H9 (cell line): ENCODE measurements around the gene CACNA1H. TPM values are rescaled to one million over a fixed set of nuclear protein-coding genes. Genes with fewer than 3 reads are reported as not detected.
A peak's percentile ranks its signal among the peaks of the same experiment; 100 is the strongest.

Experiments
- DNase-seq: peaks from one replicate; pipeline ENCODE4 v3.0.0-alpha.2; 2017
- H2AFZ ChIP-seq: one replicate; pipeline ENCODE4 v1.6.1; 2013; ENCODE audit warnings: mild to moderate bottlenecking, low read length, control low read depth, moderate library complexity
- H2AK5ac ChIP-seq: 2 replicates; pipeline ENCODE4 v1.6.1; 2013; ENCODE audit warnings: low read length, control low read depth, mixed read lengths; ENCODE audit not compliant: insufficient read length
- H2BK120ac ChIP-seq: one replicate; pipeline ENCODE4 v1.6.1; 2013; ENCODE audit warnings: low read depth, mild to moderate bottlenecking, low read length, control low read depth, inconsistent platforms; ENCODE audit not compliant: poor library complexity, severe bottlenecking
- H2BK12ac ChIP-seq: 2 replicates; pipeline ENCODE4 v1.6.1; 2013; ENCODE audit warnings: low read length, control low read depth, mixed read lengths, low read depth; ENCODE audit not compliant: insufficient read length
- H2BK15ac ChIP-seq: 2 replicates; pipeline ENCODE4 v1.6.1; 2013; ENCODE audit warnings: low read depth, low read length, control low read depth
- H2BK20ac ChIP-seq: one replicate; pipeline ENCODE4 v1.6.1; 2013; ENCODE audit warnings: low read depth, mild to moderate bottlenecking, low read length, control low read depth, inconsistent platforms; ENCODE audit not compliant: poor library complexity, severe bottlenecking
- H2BK5ac ChIP-seq: 2 replicates; pipeline ENCODE4 v1.6.1; 2013; ENCODE audit warnings: low read length, control low read depth, mixed read lengths; ENCODE audit not compliant: insufficient read length
- H3K14ac ChIP-seq: 2 replicates; pipeline ENCODE4 v1.6.1; 2013; ENCODE audit warnings: low read length, control low read depth; ENCODE audit not compliant: insufficient read depth
- H3K18ac ChIP-seq: 2 replicates; pipeline ENCODE4 v1.6.1; 2013; ENCODE audit warnings: low read depth, mild to moderate bottlenecking, mixed read lengths, low read length, control low read depth; ENCODE audit not compliant: insufficient read length
- H3K23ac ChIP-seq: 2 replicates; pipeline ENCODE4 v1.6.1; 2013; ENCODE audit warnings: low read length, control low read depth, mixed read lengths, low read depth; ENCODE audit not compliant: insufficient read length
- H3K23me2 ChIP-seq: 2 replicates; pipeline ENCODE4 v1.6.1; 2013; ENCODE audit warnings: low read depth, mild to moderate bottlenecking, mixed read lengths, low read length, control low read depth; ENCODE audit not compliant: insufficient read length, poor library complexity, severe bottlenecking
- H3K27ac ChIP-seq: 2 replicates; pipeline ENCODE4 v1.5.1; 2013; ENCODE audit warnings: low read length, control low read depth, mixed read lengths, low read depth; ENCODE audit not compliant: insufficient read length
- H3K27me3 ChIP-seq: 2 replicates; pipeline ENCODE4 v1.6.1; 2013; ENCODE audit warnings: low read length, control low read depth, inconsistent platforms; ENCODE audit not compliant: insufficient read depth
- H3K4ac ChIP-seq: 2 replicates; pipeline ENCODE4 v1.6.1; 2013; ENCODE audit warnings: low read depth, mild to moderate bottlenecking, control low read depth, inconsistent platforms, low read length, moderate library complexity
- H3K4me1 ChIP-seq: 2 replicates; pipeline ENCODE4 v1.6.1; 2013; ENCODE audit warnings: low read length, control low read depth, inconsistent platforms; ENCODE audit not compliant: insufficient read depth
- H3K4me2 ChIP-seq: 2 replicates; pipeline ENCODE4 v1.6.1; 2013; ENCODE audit warnings: low read length, control low read depth, mixed read lengths; ENCODE audit not compliant: insufficient read length, insufficient read depth
- H3K56ac ChIP-seq: 2 replicates; pipeline ENCODE4 v1.6.1; 2013; ENCODE audit warnings: low read depth, mild to moderate bottlenecking, mixed read lengths, low read length, control low read depth; ENCODE audit not compliant: insufficient read length
- H3K79me1 ChIP-seq: 2 replicates; pipeline ENCODE4 v1.6.1; 2013; ENCODE audit warnings: low read depth, mild to moderate bottlenecking, moderate library complexity, low read length, control low read depth, inconsistent platforms; ENCODE audit not compliant: insufficient read depth, poor library complexity, severe bottlenecking
- H3K79me2 ChIP-seq: 2 replicates; pipeline ENCODE4 v1.6.1; 2013; ENCODE audit warnings: low read length, control low read depth, inconsistent platforms; ENCODE audit not compliant: insufficient read depth
- H3K9ac ChIP-seq: 2 replicates; pipeline ENCODE4 v1.6.1; 2013; ENCODE audit warnings: low read length, control low read depth, mixed read lengths; ENCODE audit not compliant: insufficient read length; ENCODE audit errors: extremely low read depth
- H3K9me3 ChIP-seq: one replicate; pipeline ENCODE4 v1.6.1; 2013; ENCODE audit warnings: low read depth, low read length, inconsistent platforms; ENCODE audit not compliant: control insufficient read depth
- H3T11ph ChIP-seq: one replicate; pipeline ENCODE4 v1.6.1; 2013; ENCODE audit warnings: mild to moderate bottlenecking, low read length, control low read depth, inconsistent platforms
- H4K20me1 ChIP-seq: one replicate; pipeline ENCODE4 v1.6.1; 2013; ENCODE audit not compliant: control insufficient read depth, insufficient read length, insufficient read depth
- H4K5ac ChIP-seq: 2 replicates; pipeline ENCODE4 v1.6.1; 2013; ENCODE audit warnings: low read depth, mild to moderate bottlenecking, mixed read lengths, low read length, control low read depth; ENCODE audit not compliant: insufficient read length
- H4K8ac ChIP-seq: replicated peaks from 2 replicates; pipeline ENCODE4 v1.6.1; 2013; ENCODE audit warnings: low read length, control low read depth, mixed read lengths, low read depth; ENCODE audit not compliant: insufficient read length
- H4K91ac ChIP-seq: 2 replicates; pipeline ENCODE4 v1.6.1; 2013; ENCODE audit warnings: low read depth, mild to moderate bottlenecking, moderate library complexity, mixed read lengths, low read length, control low read depth; ENCODE audit not compliant: insufficient read length
- H3K27ac Mint-ChIP-seq, 3 experiments: 2 replicates in 2 of 3; 3 replicates in 1 of 3; pipeline ENCODE4 v1.8.0; 2020 to 2021; ENCODE audit warnings: mixed read lengths in 3 of 3, mild to moderate bottlenecking in 1 of 3, moderate library complexity in 1 of 3
- H3K27me3 Mint-ChIP-seq: 2 replicates; pipeline ENCODE4 v1.8.0; 2021; ENCODE audit warnings: low read depth, mild to moderate bottlenecking, moderate library complexity, mixed read lengths
- H3K36me3 Mint-ChIP-seq, 3 experiments: 2 replicates in 2 of 3; 3 replicates in 1 of 3; pipeline ENCODE4 v1.8.0; 2020 to 2021; ENCODE audit warnings: low read depth in 3 of 3, mixed read lengths in 3 of 3; ENCODE audit not compliant: insufficient read depth in 1 of 3
- H3K4me1 Mint-ChIP-seq, 2 experiments: 2 replicates each; pipeline ENCODE4 v1.8.0; 2020; ENCODE audit warnings: mixed read lengths in 2 of 2
- H3K4me3 Mint-ChIP-seq, 2 experiments: 2 replicates in 1 of 2; 3 replicates in 1 of 2; pipeline ENCODE4 v1.8.0; 2020 to 2021; ENCODE audit warnings: mild to moderate bottlenecking in 2 of 2, mixed read lengths in 2 of 2, moderate library complexity in 1 of 2
- H3K9me3 Mint-ChIP-seq, 2 experiments: 2 replicates in 1 of 2; 3 replicates in 1 of 2; pipeline ENCODE4 v1.8.0; 2020; ENCODE audit warnings: mild to moderate bottlenecking in 2 of 2, mixed read lengths in 2 of 2, moderate library complexity in 1 of 2
- WGBS: extraction: QIAGEN DNeasy Blood & Tissue Kit; methylation state at CpG from one replicate; pipeline ENCODE4 v1.1.7; 2013; ENCODE audit warnings: missing lambda C conversion rate, low lambda C conversion rate, mixed read lengths; ENCODE audit not compliant: insufficient read length; ENCODE audit errors: extremely low coverage; 5-methylcytosine and 5-hydroxymethylcytosine counted together
- total RNA-seq: library from RNA; stranded (reverse); gene quantifications from 2 replicates; pipeline ENCODE4 v1.2.1, GENCODE V29; 2021
- TF ChIP-seq, protein P1 (sequence below): fragments of 200-600 bp; sonication (generic); conservative IDR thresholded peaks from 3 replicates; pipeline ENCODE4 v1.8.0; 2021; ENCODE audit warnings: antibody characterized with exemption, mild to moderate bottlenecking

CACNA1H gene
- total RNA-seq, 1 experiment from 2014 or later, result 43.3 TPM

- H4K5ac ChIP-seq, result no peak overlapping the region
- H3K9me3 Mint-ChIP-seq, result no peaks in the 10 kb centered on the region
- H3K23ac ChIP-seq, result no peak overlapping the region
- no peak overlapping the region for H2BK120ac ChIP-seq
- H3K4me3 Mint-ChIP-seq, result no peak overlapping the region
- no peaks in the 10 kb centered on the region for H4K20me1 ChIP-seq
- H3K4ac ChIP-seq, result no peak overlapping the region
- no peak overlapping the region for H2AFZ ChIP-seq
- no peak overlapping the region for H2BK12ac ChIP-seq
- no peaks in the 10 kb centered on the region for H3K23me2 ChIP-seq
- H3K27me3 Mint-ChIP-seq, result no peaks in the 10 kb centered on the region
- H3K56ac ChIP-seq, result no peak overlapping the region
- H2BK20ac ChIP-seq, result no peak overlapping the region
- H3K9me3 ChIP-seq, result no peaks in the 10 kb centered on the region
- H4K8ac ChIP-seq, result no peak overlapping the region
- no peak overlapping the region for H3K27ac ChIP-seq
- H3K9ac ChIP-seq, result no peak overlapping the region
- H3T11ph ChIP-seq, result no peak overlapping the region
- peaks cover 4 to 6% of the 10 kb centered on the region in 2 experiments; a peak in 2 of 4 replicates for H3K4me1 Mint-ChIP-seq
- no peak overlapping the region for H4K91ac ChIP-seq
- H3K79me2 ChIP-seq, result no peaks in the 10 kb centered on the region
- H3K79me1 ChIP-seq, result no peaks in the 10 kb centered on the region
- peak overlapping the region in 1 of 3 experiments; percentile 52; a peak in 1 of 7 replicates for H3K27ac Mint-ChIP-seq
- WGBS, result no CpG with 5 or more reads among the region's 14 CpGs
- H2BK5ac ChIP-seq, result no peak overlapping the region
- H3K14ac ChIP-seq, result no peak overlapping the region
- no peak overlapping the region for H3K18ac ChIP-seq
- peaks cover 0 to 2% (median 0%) of the 10 kb centered on the region in 3 experiments; a peak in 3 of 7 replicates for H3K36me3 Mint-ChIP-seq
- H2BK15ac ChIP-seq, result no peak overlapping the region
- TF ChIP-seq, protein P1, sequence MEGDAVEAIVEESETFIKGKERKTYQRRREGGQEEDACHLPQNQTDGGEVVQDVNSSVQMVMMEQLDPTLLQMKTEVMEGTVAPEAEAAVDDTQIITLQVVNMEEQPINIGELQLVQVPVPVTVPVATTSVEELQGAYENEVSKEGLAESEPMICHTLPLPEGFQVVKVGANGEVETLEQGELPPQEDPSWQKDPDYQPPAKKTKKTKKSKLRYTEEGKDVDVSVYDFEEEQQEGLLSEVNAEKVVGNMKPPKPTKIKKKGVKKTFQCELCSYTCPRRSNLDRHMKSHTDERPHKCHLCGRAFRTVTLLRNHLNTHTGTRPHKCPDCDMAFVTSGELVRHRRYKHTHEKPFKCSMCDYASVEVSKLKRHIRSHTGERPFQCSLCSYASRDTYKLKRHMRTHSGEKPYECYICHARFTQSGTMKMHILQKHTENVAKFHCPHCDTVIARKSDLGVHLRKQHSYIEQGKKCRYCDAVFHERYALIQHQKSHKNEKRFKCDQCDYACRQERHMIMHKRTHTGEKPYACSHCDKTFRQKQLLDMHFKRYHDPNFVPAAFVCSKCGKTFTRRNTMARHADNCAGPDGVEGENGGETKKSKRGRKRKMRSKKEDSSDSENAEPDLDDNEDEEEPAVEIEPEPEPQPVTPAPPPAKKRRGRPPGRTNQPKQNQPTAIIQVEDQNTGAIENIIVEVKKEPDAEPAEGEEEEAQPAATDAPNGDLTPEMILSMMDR, result no peak
- DNase-seq, result no peak
- H2AK5ac ChIP-seq, result no peak overlapping the region
- no peaks in the 10 kb centered on the region for H3K27me3 ChIP-seq
- no peak overlapping the region for H3K4me2 ChIP-seq
- no peaks in the 10 kb centered on the region for H3K4me1 ChIP-seq
Observed at GRCh38 chr16:1164382-1164781, 11.5 kb downstream of the CACNA1H start.
